T follicular helper cell (primary cell): ENCODE results near the gene GNAZ.

ENCODE experiments used
- DNase-seq: peaks from one replicate; pipeline ENCODE4 v3.0.0-alpha.2; 2020; ENCODE audit warnings: low read depth

The GNAZ gene

GRCh38 chr22:23107487-23108248 is 37.3 kb downstream of the GNAZ start:
- no peak for DNase-seq

- DNase-seq, result no peak
These were observed 38.1 kb downstream of the GNAZ start for GRCh38 chr22:23108249-23109078.

GRCh38 chr22:23109079-23109347 is 38.7 kb downstream of the GNAZ start:
- no peak for DNase-seq

- no peak for DNase-seq
These were observed 39.2 kb downstream of the GNAZ start for GRCh38 chr22:23109441-23109978.

- DNase-seq, result no peak
These were observed 40.0 kb downstream of the GNAZ start for GRCh38 chr22:23110190-23110921.

GRCh38 chr22:23110922-23111527 is 40.7 kb downstream of the GNAZ start:
- no peak for DNase-seq

GRCh38 chr22:23112472-23113012 is 42.2 kb downstream of the GNAZ start:
- no peak for DNase-seq

- no peak for DNase-seq
These were observed 42.9 kb downstream of the GNAZ start for GRCh38 chr22:23113067-23113846.

- no peak for DNase-seq
These were observed 43.8 kb downstream of the GNAZ start for GRCh38 chr22:23113847-23114720.

- DNase-seq, result no peak
These were observed 44.4 kb downstream of the GNAZ start for GRCh38 chr22:23114721-23115020.

- DNase-seq, result no peak
These were observed 45.0 kb downstream of the GNAZ start for GRCh38 chr22:23115369-23115768.

- no peak for DNase-seq
These were observed 45.6 kb downstream of the GNAZ start for GRCh38 chr22:23115825-23116494.

GRCh38 chr22:23116506-23117263 is 46.4 kb downstream of the GNAZ start:
- no peak for DNase-seq

GRCh38 chr22:23117275-23117674 is 47.0 kb downstream of the GNAZ start:
- DNase-seq, result no peak

GRCh38 chr22:23117891-23118646 is 47.8 kb downstream of the GNAZ start:
- no peak for DNase-seq

GRCh38 chr22:23118647-23119493 is 48.6 kb downstream of the GNAZ start:
- no peak for DNase-seq
